Activated CD8-positive, alpha-beta memory T cell treated with anti-CD3 and anti-CD28 coated beads for 36 hours (primary cell): Measurements from ENCODE around the gene A1BG. TPM values are rescaled to one million over a fixed set of nuclear protein-coding genes. Genes with fewer than 3 reads are reported as not detected.

Source experiments
- CTCF ChIA-PET: fragments of 350-600 bp; sonication (Branson Sonifier 250); formaldehyde crosslinking; loops from one replicate; lab custom pipeline; 2021; ENCODE audit warnings: antibody characterized with exemption; lab: Charles Lee
- POLR2A ChIA-PET: fragments of 350-600 bp; sonication (Branson Sonifier 250); formaldehyde crosslinking; loops from one replicate; lab custom pipeline; 2021; ENCODE audit warnings: antibody characterized with exemption; lab: Charles Lee
- total RNA-seq, 2 experiments: library from RNA; stranded (reverse); gene quantifications; one replicate each; pipeline ENCODE4 v1.2.3, GENCODE V29; 2021

A1BG gene
- total RNA-seq, 2 experiments from 2014 or later, result 16.7 to 18.1 TPM

GRCh38 chr19:58350001-58350861, 3.1 kb downstream of the A1BG start:
- POLR2A ChIA-PET, result no interaction called here
- CTCF ChIA-PET, result no interaction called here

GRCh38 chr19:58349590-58349989, 3.7 kb downstream of the A1BG start:
- ChIA-PET CTCF (no interaction called here), POLR2A (no interaction called here)

- ChIA-PET CTCF (interaction anchor here (0.8 to 1.2 kb wide), 3 partner anchors 9 to 15 kb away, joined by 3 to 4 read pairs (median 4); no protein-coding TSS in a partner anchor), POLR2A (interaction anchor here (0.8 to 2.0 kb wide), 6 partner anchors 9 to 165 kb away, joined by 3 to 12 read pairs (median 4); partner anchors contain the start of genes ZNF274, ZNF497 and ZNF837)
Observed at GRCh38 chr19:58348080-58348479, 5.2 kb downstream of the A1BG start.

- CTCF ChIA-PET, result interaction anchor here (0.6 to 1.7 kb wide), 7 partner anchors 15 to 128 kb away, joined by 3 to 4 read pairs (median 3); no protein-coding TSS in a partner anchor
- POLR2A ChIA-PET, result interaction anchor here (0.6 to 2.0 kb wide), 10 partner anchors 8 to 166 kb away, joined by 3 to 12 read pairs (median 3); partner anchors contain the start of genes RPS5, ZNF274, ZNF497 and ZNF8
Observed at GRCh38 chr19:58346961-58347929, 6.0 kb downstream of the A1BG start.

GRCh38 chr19:58345558-58345957, 7.7 kb downstream of the A1BG start:
- POLR2A ChIA-PET, result no interaction called here
- CTCF ChIA-PET, result interaction anchor here (0.7 to 1.7 kb wide), 2 partner anchors 12 to 126 kb away, joined by 3 to 4 read pairs; no protein-coding TSS in a partner anchor

- CTCF ChIA-PET, result no interaction called here
Observed at GRCh38 chr19:58338825-58339558, 14.3 kb downstream of the A1BG start.

GRCh38 chr19:58338336-58338735, 15.0 kb downstream of the A1BG start:
- CTCF ChIA-PET, result no interaction called here
- POLR2A ChIA-PET, result no interaction called here

More at GRCh38 chr19:58338825-58339558, 14.3 kb downstream of the A1BG start:
- POLR2A ChIA-PET, result no interaction called here

- ChIA-PET CTCF (no interaction called here), POLR2A (no interaction called here)
Observed at GRCh38 chr19:58336820-58337219, 16.5 kb downstream of the A1BG start.

- ChIA-PET POLR2A (no interaction called here), CTCF (no interaction called here)
Observed at GRCh38 chr19:58336216-58336615, 17.1 kb downstream of the A1BG start.

GRCh38 chr19:58335630-58336029, 17.7 kb downstream of the A1BG start:
- ChIA-PET POLR2A (no interaction called here), CTCF (no interaction called here)

GRCh38 chr19:58334691-58335249, 18.5 kb downstream of the A1BG start:
- CTCF ChIA-PET, result no interaction called here
- POLR2A ChIA-PET, result no interaction called here

GRCh38 chr19:58332697-58333096, 20.6 kb downstream of the A1BG start:
- POLR2A ChIA-PET, result no interaction called here
- CTCF ChIA-PET, result no interaction called here

- POLR2A ChIA-PET, result no interaction called here
- CTCF ChIA-PET, result no interaction called here
Observed at GRCh38 chr19:58330458-58330857, 22.8 kb downstream of the A1BG start.

- ChIA-PET CTCF (no interaction called here), POLR2A (interaction anchor here (0.6 kb wide), 1 partner anchor 15 kb away, joined by 3 read pairs; no protein-coding TSS in a partner anchor)
Observed at GRCh38 chr19:58328999-58329398, 24.3 kb downstream of the A1BG start.

- CTCF ChIA-PET, result interaction anchor here (0.7 to 1.6 kb wide), 2 partner anchors 35 to 193 kb away, joined by 3 to 6 read pairs; partner anchors contain the start of genes ZBTB45 and ZNF497
- POLR2A ChIA-PET, result interaction anchor here (0.5 to 1.0 kb wide), 3 partner anchors 36 to 248 kb away, joined by 4 read pairs; no protein-coding TSS in a partner anchor
Observed at GRCh38 chr19:58326914-58327726, 26.2 kb downstream of the A1BG start, which contains the start of gene ZSCAN22. TSS of gene ZSCAN22 (plus strand) at chr19:58326994. CDS start at chr19:58334803, 7,809 bp downstream.

GRCh38 chr19:58326501-58326913, 26.8 kb downstream of the A1BG start:
- POLR2A ChIA-PET, result interaction anchor here (0.5 to 1.0 kb wide), 3 partner anchors 36 to 249 kb away, joined by 4 read pairs; no protein-coding TSS in a partner anchor
- CTCF ChIA-PET, result interaction anchor here (0.7 to 1.6 kb wide), 3 partner anchors 36 to 193 kb away, joined by 3 to 6 read pairs (median 3); partner anchors contain the start of genes ZBTB45 and ZNF497
